Astrocyte of the spinal cord (primary cell): Measurements from ENCODE around the gene ALG5.

Source experiments
- DNase-seq: peaks from one replicate; pipeline ENCODE4 v3.0.0; 2011; ENCODE audit warnings: low read depth, low spot score
- H3K4me3 ChIP-seq: 2 replicates; pipeline ENCODE4 v1.5.1; 2011; ENCODE audit warnings: low read depth, mild to moderate bottlenecking, low read length, moderate library complexity
- in situ Hi-C: cut with HindIII; loops from 2 replicates; pipeline ENCODE4 v1.10.0; 2017; ENCODE audit warnings: low sequenced_read_pairs
- TF ChIP-seq, protein P1 (sequence below): IDR thresholded peaks from 2 replicates; pipeline ENCODE4 v1.5.1; 2012; ENCODE audit warnings: low read depth, mild to moderate bottlenecking, low read length, inconsistent platforms

Gene ALG5

DNA sequence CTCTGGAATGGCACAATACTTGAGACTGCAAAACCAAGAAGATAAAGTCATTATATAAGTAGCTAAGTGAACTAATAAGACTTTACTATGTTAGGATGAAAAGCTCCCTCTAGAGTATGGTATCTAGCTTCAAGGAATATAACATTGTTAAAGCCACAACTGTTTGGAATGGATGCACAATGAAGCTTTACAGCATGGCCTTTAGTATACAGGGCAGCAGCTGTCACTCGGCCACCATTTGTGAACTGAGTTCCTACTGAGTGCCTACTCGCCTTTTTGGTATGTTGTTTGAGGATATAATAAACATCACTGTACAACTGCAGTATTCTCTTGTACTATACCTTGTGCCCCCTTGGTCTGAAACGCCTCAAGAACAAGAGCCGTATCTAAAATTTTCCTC lies 6.8 kb downstream of the ALG5 start:
- in situ Hi-C loops, result no loop called here
- TF ChIP-seq, protein P1, sequence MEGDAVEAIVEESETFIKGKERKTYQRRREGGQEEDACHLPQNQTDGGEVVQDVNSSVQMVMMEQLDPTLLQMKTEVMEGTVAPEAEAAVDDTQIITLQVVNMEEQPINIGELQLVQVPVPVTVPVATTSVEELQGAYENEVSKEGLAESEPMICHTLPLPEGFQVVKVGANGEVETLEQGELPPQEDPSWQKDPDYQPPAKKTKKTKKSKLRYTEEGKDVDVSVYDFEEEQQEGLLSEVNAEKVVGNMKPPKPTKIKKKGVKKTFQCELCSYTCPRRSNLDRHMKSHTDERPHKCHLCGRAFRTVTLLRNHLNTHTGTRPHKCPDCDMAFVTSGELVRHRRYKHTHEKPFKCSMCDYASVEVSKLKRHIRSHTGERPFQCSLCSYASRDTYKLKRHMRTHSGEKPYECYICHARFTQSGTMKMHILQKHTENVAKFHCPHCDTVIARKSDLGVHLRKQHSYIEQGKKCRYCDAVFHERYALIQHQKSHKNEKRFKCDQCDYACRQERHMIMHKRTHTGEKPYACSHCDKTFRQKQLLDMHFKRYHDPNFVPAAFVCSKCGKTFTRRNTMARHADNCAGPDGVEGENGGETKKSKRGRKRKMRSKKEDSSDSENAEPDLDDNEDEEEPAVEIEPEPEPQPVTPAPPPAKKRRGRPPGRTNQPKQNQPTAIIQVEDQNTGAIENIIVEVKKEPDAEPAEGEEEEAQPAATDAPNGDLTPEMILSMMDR, result no peak
- DNase-seq, result no peak
- no peak overlapping the region for H3K4me3 ChIP-seq

DNA sequence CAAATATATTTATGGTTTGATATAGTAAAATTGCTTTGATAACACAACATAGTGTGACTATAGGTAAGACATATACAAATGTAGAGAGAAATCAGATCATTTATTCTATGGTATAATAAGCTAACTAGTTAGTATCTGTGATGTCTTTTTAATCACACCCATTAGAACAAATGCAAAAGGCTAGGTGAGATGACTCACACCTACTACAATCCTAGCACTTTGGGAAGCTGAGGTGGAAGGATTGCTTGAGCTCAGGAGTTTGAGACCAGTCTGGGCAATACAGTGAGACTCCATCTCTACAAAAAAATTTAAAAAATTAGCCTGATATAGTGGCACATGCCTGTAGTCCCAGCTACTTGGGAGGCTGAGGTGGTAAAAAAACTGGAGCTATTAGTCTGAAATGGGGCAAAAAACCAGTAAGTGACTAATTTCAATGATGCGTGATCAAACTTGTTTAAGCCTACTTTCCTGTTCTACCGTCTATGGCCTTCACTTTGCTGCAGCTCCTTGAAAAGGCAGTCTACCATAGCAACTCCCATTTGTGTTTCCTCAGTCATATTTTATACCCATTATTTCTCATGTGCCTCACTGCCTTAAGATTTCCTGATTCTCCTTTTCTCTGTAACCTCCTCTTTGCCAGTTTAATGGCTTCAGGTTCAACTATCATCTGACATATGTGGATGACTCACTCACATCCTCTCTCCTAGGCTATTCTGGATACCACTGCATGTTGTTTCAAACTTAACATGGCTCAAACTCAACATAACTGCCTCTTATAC lies 12.5 kb downstream of the ALG5 start:
- TF ChIP-seq, protein P1, result no peak
- DNase-seq, result peak; percentile 42
- H3K4me3 ChIP-seq, result no peak overlapping the region
- in situ Hi-C loops, result no loop called here

DNA sequence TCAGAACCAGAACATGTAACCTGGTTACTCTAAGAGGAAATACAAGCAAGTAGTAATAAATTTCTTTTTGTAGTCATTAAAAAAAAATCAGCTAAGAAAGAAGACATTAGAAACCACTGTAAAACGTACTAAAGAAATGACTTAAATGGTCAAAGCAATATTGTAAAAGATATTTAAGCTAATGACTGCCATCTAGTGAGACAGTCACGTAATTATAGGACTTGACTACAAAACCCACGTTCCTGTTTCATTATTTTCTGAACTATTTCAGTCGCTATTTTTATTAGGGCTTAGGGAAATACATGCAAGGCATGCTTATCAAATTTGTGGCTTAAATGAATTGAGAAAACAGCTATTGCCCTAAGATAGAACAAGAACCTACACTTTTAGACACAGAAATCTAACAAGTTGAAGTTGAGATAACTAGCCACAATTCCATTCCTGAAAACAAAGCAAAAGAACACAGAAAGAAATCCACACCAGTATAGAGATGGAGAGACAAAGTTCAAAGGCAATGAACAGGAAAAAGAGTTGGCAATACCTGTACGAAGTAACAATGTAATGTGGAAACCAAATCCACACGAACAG lies 17.9 kb downstream of the ALG5 start:
- TF ChIP-seq, protein P1, result peak; percentile 40
- in situ Hi-C loops, result no loop called here
- DNase-seq, result peak; percentile 71

DNA sequence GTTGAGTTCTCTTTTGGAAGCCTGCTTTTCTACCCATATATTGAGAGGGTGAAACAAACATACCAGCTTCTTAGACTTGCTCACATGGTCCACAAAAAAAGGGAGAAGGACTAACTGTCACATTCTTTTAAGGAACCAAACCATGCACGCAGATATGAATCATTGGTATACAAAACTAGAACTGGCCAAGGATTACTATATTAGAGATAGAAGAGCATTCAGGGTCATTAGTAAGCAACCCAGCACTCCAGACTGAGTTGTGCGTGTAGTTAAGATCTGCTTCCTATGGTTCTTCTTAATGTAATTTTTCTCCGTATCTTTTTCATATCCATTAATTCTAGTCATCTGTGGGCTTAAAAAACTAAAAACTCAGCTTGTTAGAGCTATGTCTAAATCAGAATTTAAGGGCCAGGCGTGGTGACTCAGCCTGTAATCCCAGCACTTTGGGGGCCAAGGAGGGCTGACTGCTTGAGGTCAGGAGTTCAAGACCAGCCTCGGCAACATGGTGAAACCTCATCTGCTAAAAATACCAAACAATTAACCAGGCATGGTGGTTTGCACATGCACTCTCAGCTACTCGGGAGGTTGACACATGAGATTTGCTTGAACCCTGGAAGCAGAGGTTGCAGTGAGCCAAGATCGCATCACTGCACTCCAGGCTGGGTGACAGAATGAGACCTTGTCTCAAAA lies 19.6 kb downstream of the ALG5 start:
- in situ Hi-C loops, result no loop called here
- no peak overlapping the region for H3K4me3 ChIP-seq
- TF ChIP-seq, protein P1, result no peak
- DNase-seq, result no peak

More for the DNA sequence above, 17.9 kb downstream of the ALG5 start:
- no peak overlapping the region for H3K4me3 ChIP-seq

DNA sequence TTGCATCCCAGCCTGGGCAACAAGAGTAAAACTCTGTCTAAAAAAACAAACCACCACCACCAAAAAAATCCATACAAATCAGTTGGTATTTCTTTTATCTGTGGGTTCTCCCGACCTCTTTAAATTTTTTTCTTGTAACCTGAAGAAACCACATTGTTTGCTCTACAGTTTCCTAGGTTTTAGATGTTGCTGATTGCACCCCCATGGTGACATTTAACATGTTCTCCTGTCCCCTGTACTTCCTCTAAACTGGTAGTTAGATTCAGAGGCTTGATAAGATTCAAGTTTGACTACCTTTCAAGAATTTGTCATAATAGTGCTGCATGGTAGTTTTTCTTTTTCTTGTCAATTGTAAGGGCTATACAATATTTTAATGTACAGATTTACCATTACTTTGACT lies 24.0 kb downstream of the ALG5 start:
- no peak overlapping the region for H3K4me3 ChIP-seq
- TF ChIP-seq, protein P1, result no peak
- in situ Hi-C loops, result no loop called here
- no peak for DNase-seq

DNA sequence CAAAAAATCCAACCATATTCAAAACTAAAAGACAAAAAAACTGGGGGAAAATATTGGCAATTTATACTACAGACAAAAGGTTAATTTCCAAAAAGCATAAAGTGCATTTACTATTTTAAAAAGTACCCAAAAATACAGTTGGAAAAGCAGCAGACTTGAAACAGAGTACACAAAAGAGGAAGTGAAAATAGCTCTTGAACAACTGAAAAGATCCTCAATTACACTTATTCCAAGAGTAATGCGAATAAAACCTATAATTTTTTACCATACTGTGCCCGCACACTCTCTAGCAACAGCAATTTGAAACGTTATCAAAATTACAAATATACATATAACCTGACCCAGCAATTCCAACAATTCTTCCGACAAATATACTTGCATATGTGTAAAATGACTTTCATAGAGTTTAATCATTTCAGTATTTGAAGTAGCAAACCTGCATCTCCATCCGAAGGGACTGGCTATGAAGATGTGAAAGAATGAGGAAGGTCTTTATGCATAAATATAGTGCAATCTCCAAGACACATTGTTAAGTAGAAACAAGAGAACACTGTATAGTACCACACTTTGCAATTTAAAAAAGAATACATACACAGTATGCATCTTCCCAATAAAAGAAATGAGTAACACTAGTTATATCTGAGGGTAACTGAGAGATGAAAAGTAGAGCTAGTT lies 25.4 kb downstream of the ALG5 start:
- no peak overlapping the region for H3K4me3 ChIP-seq
- DNase-seq, result no peak
- in situ Hi-C loops, result no loop called here
- TF ChIP-seq, protein P1, result no peak
